Heart left ventricle (tissue), 16 donors: ENCODE results near the gene R3HDM2. TPM values are rescaled to one million over a fixed set of nuclear protein-coding genes. Genes with fewer than 3 reads are reported as not detected.

Experiments used
- ATAC-seq, 4 donors: fragments of 200-7000 bp; cut with Tn5 transposase; one replicate each; pipeline ENCODE4 v1.9.1; 2020 to 2022; ENCODE audit warnings: moderate library complexity in 4 of 4, mild to moderate bottlenecking in 3 of 4, moderate number of reproducible peaks in 1 of 4
- DNase-seq, 5 donors: peaks; one replicate each; pipeline ENCODE4 v3.0.0-alpha.2; 2020
- H3K27ac ChIP-seq, 12 donors: fragments of 200-600 bp; sonication (generic) in 4 of 12; one replicate each; pipeline versions ENCODE4 v1.5.0 to v1.8.0; 2016 to 2022; ENCODE audit warnings: mild to moderate bottlenecking in 2 of 12
- H3K27me3 ChIP-seq, 9 donors: fragments of 200-600 bp; sonication (generic) in 2 of 9; one replicate each; pipeline versions ENCODE4 v1.5.1 to v1.8.0; 2016 to 2022; ENCODE audit warnings: mild to moderate bottlenecking in 3 of 9
- H3K36me3 ChIP-seq, 9 donors: fragments of 200-600 bp; sonication (generic) in 2 of 9; one replicate each; pipeline versions ENCODE4 v1.5.0 to v1.8.0; 2018 to 2022; ENCODE audit warnings: mild to moderate bottlenecking in 2 of 9
- H3K4me1 ChIP-seq, 12 donors: fragments of 200-600 bp; sonication (generic) in 4 of 12; one replicate each; pipeline versions ENCODE4 v1.5.0 to v1.8.0; 2016 to 2022; ENCODE audit warnings: mild to moderate bottlenecking in 3 of 12
- H3K4me3 ChIP-seq, 12 donors: fragments of 200-600 bp; sonication (generic) in 4 of 12; one replicate each; pipeline versions ENCODE4 v1.5.0 to v1.8.0; 2017 to 2022; ENCODE audit warnings: mild to moderate bottlenecking in 9 of 12, moderate library complexity in 4 of 12
- H3K9me3 ChIP-seq, 12 donors: fragments of 200-600 bp; sonication (generic) in 4 of 12; one replicate each; pipeline versions ENCODE4 v1.5.0 to v1.8.0; 2016 to 2022; ENCODE audit warnings: mild to moderate bottlenecking in 1 of 12
- CTCF ChIP-seq, 12 donors: fragments of 200-600 bp; sonication (generic) in 4 of 12; IDR thresholded peaks; one replicate each; pipeline versions ENCODE4 v1.5.0 to v1.8.0; 2018 to 2022; ENCODE audit warnings: antibody characterized with exemption in 12 of 12, mild to moderate bottlenecking in 5 of 12
- POLR2A ChIP-seq, 2 donors: fragments of 450-650 bp; IDR thresholded peaks; one replicate each; pipeline ENCODE4 v1.6.1; 2017; ENCODE audit warnings: antibody characterized with exemption in 2 of 2, mild to moderate bottlenecking in 2 of 2, moderate library complexity in 2 of 2
- WGBS, 4 donors: extraction: QIAGEN DNeasy Blood & Tissue Kit in 2 of 4; methylation state at CpG; one replicate each; pipeline versions ENCODE4 v1.1.5 to v1.1.7; 2013 to 2018; 5-methylcytosine and 5-hydroxymethylcytosine counted together
- intact Hi-C, 10 donors: fragments of 100-400 bp; cut with DNase I; formaldehyde crosslinking; loops; one replicate each; pipeline versions ENCODE4 v1.11.1 to v1.14.2; 2022
- polyA plus RNA-seq, 2 donors: library from polyadenylated mRNA; stranded (reverse); fragments of 200-250 nt; gene quantifications; one replicate each; pipeline ENCODE4 v1.2.3, GENCODE V29; 2013
- total RNA-seq, 9 donors: library from RNA; depleted of rRNA in 2 of 9; stranded (reverse); fragments of >200 nt in 2 of 9; fragmentation: NEBNext Ultra II Directional in 3 of 9; extraction: Animal tissue kit (Norgen Biotek cat#: 25700) in 3 of 9; gene quantifications; one replicate each; pipeline versions ENCODE4 v1.1.0 to v1.2.4, GENCODE V29; 2016 to 2023
- donor health status: ischemic (EF 13 %, LVEDD 7.1; RV severe dilation, severe dysfunction).
- donor health status: healthy with polysubstance abuse.
- donor health status: DM: no; HTN: yes; CAD: no.
- donor health status: DM: no; HTN: no; CAD: no.
- donor health status: ischemic (EF 25% LVEDD 6.9; RV normal size, moderate dysfunction).
- donor health status: ischemic (EF 25% LVEDD 5.7; RV mildly dilated, moderate dysfunction).
- donor health status: healthy.
- donor health status: DM: yes; HTN: yes; CAD: no.
- donor health status: ischemic (EF 35%, LVEDD 5.7; RV mildly dilated, moderate dysfunction).
- donor health status: nonischemic (EF 11% LVEDD 7.7; RV severe dilation, severe dysfunction).
- donor health status: DM: yes; HTN: yes; CAD: no.
- donor health status: PGD.
- donor health status: ischemic (EF 29% LVEDD 5.4; RV normal size, mild dysfunction).
- donor health status: nonischemic (EF 23%, LVEDD 6.1; RV moderate dilation, normal function).

The R3HDM2 gene
- total and polyA plus RNA-seq, 11 donors, result 12.7 to 102 (median 59.8) TPM

DNA sequence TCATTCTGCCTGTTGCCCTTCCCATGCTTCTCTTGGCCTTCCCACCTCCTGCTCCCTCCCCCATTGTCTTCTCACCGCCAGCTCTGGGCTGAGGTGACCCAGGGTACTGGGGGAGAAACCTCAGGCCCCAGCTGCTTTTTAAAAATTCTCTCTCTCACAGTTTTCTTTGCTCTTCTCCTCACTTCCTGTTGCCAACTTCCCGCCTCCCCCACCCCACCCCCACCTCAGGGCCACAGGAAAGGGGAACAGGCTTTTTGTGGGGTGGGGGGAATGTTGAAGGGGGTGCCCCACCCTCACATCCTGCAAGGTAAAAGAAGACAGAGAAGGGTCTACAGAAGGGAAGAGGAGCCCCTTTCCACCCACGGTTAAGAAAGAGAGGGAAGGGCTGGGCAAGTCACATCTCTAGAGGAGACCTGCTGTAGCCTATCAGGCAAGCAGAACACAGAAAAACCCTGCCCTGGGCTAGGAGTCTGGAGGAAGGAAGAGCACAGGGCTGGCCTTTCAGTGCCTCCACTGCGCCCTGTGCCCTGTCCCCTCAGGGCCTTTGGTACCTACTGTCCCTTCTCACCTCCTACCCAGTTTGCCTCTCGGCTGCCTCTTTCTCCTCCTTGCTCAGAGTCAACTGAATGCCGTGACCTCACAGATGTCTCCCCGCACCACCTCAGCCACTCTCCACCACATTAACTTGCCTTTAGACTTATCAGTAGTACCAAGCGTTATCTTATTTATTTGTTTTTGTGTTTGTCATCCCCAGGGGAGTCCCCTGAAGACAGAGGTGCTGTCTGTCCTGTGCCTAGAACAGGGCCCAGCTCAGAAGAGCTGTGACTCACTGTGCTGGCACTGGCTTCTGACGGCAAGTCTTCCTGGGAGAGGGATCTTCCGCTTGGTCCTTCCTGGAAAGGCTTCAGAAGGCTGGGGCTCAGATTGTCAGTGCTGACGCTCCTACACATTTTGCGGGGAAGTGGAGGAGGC, 47.2 kb upstream of the R3HDM2 start:
- H3K27me3 ChIP-seq, result peaks cover 14 to 57% (median 32%) of the 10 kb centered on the region in 9 donors
- intact Hi-C loops, result no loop called here
- peak overlapping the region in 11 of 12 donors; percentile 7 to 94 (median 35) for H3K27ac ChIP-seq
- peaks cover 0 to 57% (median 15%) of the 10 kb centered on the region in 12 donors for H3K4me1 ChIP-seq
- no peak for TF ChIP-seq POLR2A (IDR thresholded peaks at IDR 0.05)
- TF ChIP-seq CTCF (IDR thresholded peaks at IDR 0.05), result no peak
- no peaks in the 10 kb centered on the region for H3K9me3 ChIP-seq
- ATAC-seq (peak in 3 of 4 donors; percentile 35 to 46 (median 42)), DNase-seq (peak in 1 of 5 donors; percentile 31)
- H3K36me3 ChIP-seq, result peaks cover 0 to 23% (median 0%) of the 10 kb centered on the region in 9 donors
- 66 to 71% (median 68%) methylated on average over 12 of the region's 12 CpGs for WGBS, 4 donors
- H3K4me3 ChIP-seq, result peak overlapping the region in 10 of 12 donors; percentile 8 to 68 (median 40)

GRCh38 chr12:57476993-57477709, 46.3 kb upstream of the R3HDM2 start:
- Histone ChIP-seq H3K27me3 (peaks cover 14 to 63% (median 35%) of the 10 kb centered on the region in 9 donors), H3K9me3 (no peaks in the 10 kb centered on the region), H3K27ac (peak overlapping the region in 8 of 12 donors; percentile 18 to 94 (median 39)), H3K4me1 (peaks cover 0 to 57% (median 15%) of the 10 kb centered on the region in 12 donors), H3K4me3 (peak overlapping the region in 10 of 12 donors; percentile 8 to 68 (median 40)), H3K36me3 (peaks cover 0 to 32% (median 0%) of the 10 kb centered on the region in 9 donors)
- intact Hi-C loops, result no loop called here
- ATAC-seq (no peak), DNase-seq (no peak)
- TF ChIP-seq CTCF (IDR thresholded peaks at IDR 0.05) (no peak), POLR2A (IDR thresholded peaks at IDR 0.05) (no peak)
- WGBS, 4 donors, result 76 to 92% (median 85%) methylated on average over 15 of the region's 15 CpGs

- H3K4me3 ChIP-seq, result peak overlapping the region in 11 of 12 donors; percentile 6 to 68 (median 40)
- DNase-seq (no peak), ATAC-seq (peak in 1 of 4 donors; percentile 7)
- peaks cover 0 to 40% (median 0%) of the 10 kb centered on the region in 9 donors for H3K36me3 ChIP-seq
- H3K27me3 ChIP-seq, result peaks cover 14 to 63% (median 37%) of the 10 kb centered on the region in 9 donors
- WGBS, 4 donors, result 19 to 58% (median 25%) methylated on average over 10 to 29 of the region's 29 CpGs
- peak overlapping the region in 4 of 12 donors; percentile 18 to 94 (median 54) for H3K27ac ChIP-seq
- no peaks in the 10 kb centered on the region for H3K9me3 ChIP-seq
- intact Hi-C loops, result no loop called here
- TF ChIP-seq CTCF (IDR thresholded peaks at IDR 0.05) (peak in 1 of 12 donors; percentile 35), POLR2A (IDR thresholded peaks at IDR 0.05) (no peak)
- H3K4me1 ChIP-seq, result peaks cover 0 to 57% (median 15%) of the 10 kb centered on the region in 12 donors
Observed at GRCh38 chr12:57476162-57476992, 45.5 kb upstream of the R3HDM2 start.
